HCT116 (cell line): Measurements from ENCODE around the gene PASD1. TPM values are rescaled to one million over a fixed set of nuclear protein-coding genes. Genes with fewer than 3 reads are reported as not detected.

Experiments used
- ATAC-seq: fragments of 200-7000 bp; cut with Tn5 transposase; 2 replicates; pipeline ENCODE4 v1.9.1; 2020; ENCODE audit warnings: mild to moderate bottlenecking, moderate library complexity
- BruUV-seq: library from RNA; stranded (reverse); fragments of 400-500 nt; replicated peaks from 2 replicates; lab custom pipeline; 2021; lab: Mats Ljungman, UMichigan
- CTCF ChIA-PET: fragments of 300-600 bp; sonication (Branson Sonifier 250); formaldehyde crosslinking; loops from one replicate; lab custom pipeline; 2021; ENCODE audit warnings: antibody characterized with exemption; lab: Charles Lee
- POLR2A ChIA-PET: fragments of 300-600, 350-600 bp; sonication (Branson Sonifier 250); formaldehyde crosslinking; loops from one replicate; lab custom pipeline; 2021; ENCODE audit warnings: antibody characterized with exemption; lab: Charles Lee
- RAD21 ChIA-PET, 2 experiments: fragments of 300-600 bp; sonication (Branson Sonifier 250); formaldehyde crosslinking; loops; one replicate each; lab custom pipeline; 2023; ENCODE audit warnings: low total read pairs in 2 of 2; ENCODE audit not compliant: uncharacterized antibody in 2 of 2, unreplicated experiment in 2 of 2, low non-redundant PET in 1 of 2; lab: Charles Lee
- DNase-seq: peaks from one replicate; pipeline ENCODE4 v3.0.0-alpha.2; 2010; ENCODE audit warnings: low read depth, low spot score
- H2AFZ ChIP-seq: fragments of 200-600 bp; shearing (Covaris generic), sonication (generic); 2 replicates; pipeline ENCODE4 v1.6.1; 2017; ENCODE audit warnings: low read depth, mixed run types, mixed read lengths, antibody characterized with exemption, low read length; ENCODE audit not compliant: poor library complexity, severe bottlenecking
- H3K27ac ChIP-seq: 2 replicates; pipeline ENCODE4 v1.5.1; 2012; ENCODE audit warnings: low read depth, low read length
- H3K27me3 ChIP-seq: fragments of 200-600 bp; sonication (generic); 2 replicates; pipeline ENCODE4 v1.6.1; 2016; ENCODE audit warnings: mixed run types, low read length, mixed read lengths; ENCODE audit not compliant: insufficient read depth
- H3K36me3 ChIP-seq, 2 experiments: fragments of 200-500 bp in 1 of 2; fragments of 200-600 bp in 1 of 2; sonication (Bioruptor generic) in 1 of 2; sonication (generic) in 1 of 2; 2 replicates each; pipeline versions ENCODE4 v1.5.1 to v1.6.1; 2014 to 2016; ENCODE audit warnings: low read length in 2 of 2, inconsistent platforms in 1 of 2, mixed read lengths in 1 of 2, mixed run types in 1 of 2; ENCODE audit not compliant: insufficient read depth in 2 of 2, control insufficient read depth in 1 of 2
- H3K4me1 ChIP-seq, 2 experiments: fragments of 200-600 bp in 1 of 2; sonication (generic) in 1 of 2; 2 replicates each; pipeline versions ENCODE4 v1.5.1 to v1.6.1; 2012 to 2017; ENCODE audit warnings: low read length in 2 of 2, inconsistent platforms in 1 of 2, mild to moderate bottlenecking in 1 of 2, mixed read lengths in 1 of 2, mixed run types in 1 of 2, moderate library complexity in 1 of 2; ENCODE audit not compliant: insufficient read depth in 2 of 2, control insufficient read depth in 1 of 2
- H3K4me2 ChIP-seq: fragments of 200-600 bp; sonication (generic); 2 replicates; pipeline ENCODE4 v1.6.1; 2017; ENCODE audit warnings: mixed run types, low read length, mixed read lengths
- H3K4me3 ChIP-seq, 2 experiments: fragments of 200-600 bp in 1 of 2; sonication (generic) in 1 of 2; replicated peaks in 1 of 2; 2 replicates each; pipeline ENCODE4 v1.5.1; 2011 to 2016; ENCODE audit warnings: low read length in 2 of 2, control low read depth in 1 of 2, low read depth in 1 of 2, mild to moderate bottlenecking in 1 of 2, mixed read lengths in 1 of 2, mixed run types in 1 of 2
- H3K79me2 ChIP-seq: fragments of 200-600 bp; sonication (generic); 2 replicates; pipeline ENCODE4 v1.6.1; 2017; ENCODE audit warnings: mild to moderate bottlenecking, mixed run types, low read length, moderate library complexity, mixed read lengths; ENCODE audit not compliant: insufficient read depth
- H3K9ac ChIP-seq: fragments of 200-600 bp; sonication (generic); 2 replicates; pipeline ENCODE4 v1.6.1; 2016; ENCODE audit warnings: low read length, mixed read lengths
- H3K9me2 ChIP-seq: fragments of 200-600 bp; sonication (generic), shearing (Covaris generic); 2 replicates; pipeline ENCODE4 v1.6.1; 2017; ENCODE audit warnings: mixed run types, mild to moderate bottlenecking, moderate library complexity; ENCODE audit not compliant: insufficient read depth
- H3K9me3 ChIP-seq, 2 experiments: fragments of 200-500 bp in 1 of 2; fragments of 200-600 bp in 1 of 2; sonication (Bioruptor generic) in 1 of 2; sonication (generic) in 1 of 2; 2 replicates each; pipeline ENCODE4 v1.6.1; 2014 to 2017; ENCODE audit warnings: low read length in 2 of 2, mixed read lengths in 2 of 2, inconsistent platforms in 1 of 2, low read depth in 1 of 2, mild to moderate bottlenecking in 1 of 2, mixed run types in 1 of 2, moderate library complexity in 1 of 2; ENCODE audit not compliant: control insufficient read depth in 1 of 2, insufficient read depth in 1 of 2
- H4K20me1 ChIP-seq: fragments of 200-600 bp; sonication (generic), shearing (Covaris generic); 2 replicates; pipeline ENCODE4 v1.6.1; 2017; ENCODE audit warnings: mixed run types, mild to moderate bottlenecking, moderate library complexity; ENCODE audit not compliant: insufficient read depth
- CBX3 ChIP-seq: IDR thresholded peaks from 2 replicates; pipeline ENCODE4 v1.6.1; 2012; ENCODE audit warnings: low read depth
- EGR1 ChIP-seq: IDR thresholded peaks from 2 replicates; pipeline ENCODE4 v1.6.1; 2012; ENCODE audit warnings: low read depth
- ELF1 ChIP-seq: IDR thresholded peaks from 2 replicates; pipeline ENCODE4 v1.6.1; 2012; ENCODE audit warnings: low read depth, borderline replicate concordance
- EZH2 ChIP-seq: fragments of 200-600 bp; sonication (generic); IDR thresholded peaks from 2 replicates; pipeline ENCODE4 v1.6.1; 2017; ENCODE audit warnings: antibody characterized with exemption, mixed run types
- EZH2phosphoT487 ChIP-seq: fragments of 200-600 bp; IDR thresholded peaks from 2 replicates; pipeline ENCODE4 v1.6.1; 2018; ENCODE audit warnings: antibody characterized with exemption, borderline replicate concordance
- JUND ChIP-seq: IDR thresholded peaks from 2 replicates; pipeline ENCODE4 v1.6.1; 2012
- POLR2A ChIP-seq: IDR thresholded peaks from 2 replicates; pipeline ENCODE4 v1.7.0; 2011; ENCODE audit warnings: borderline replicate concordance; ENCODE audit not compliant: insufficient read depth, insufficient read length; ENCODE audit errors: extremely low read depth
- RAD21 ChIP-seq: IDR thresholded peaks from 2 replicates; pipeline ENCODE4 v1.6.1; 2012; ENCODE audit warnings: low read depth, mild to moderate bottlenecking
- REST ChIP-seq: IDR thresholded peaks from 2 replicates; pipeline ENCODE4 v1.6.1; 2012; ENCODE audit warnings: low read depth
- SP1 ChIP-seq: IDR thresholded peaks from 2 replicates; pipeline ENCODE4 v1.6.1; 2012; ENCODE audit warnings: low read depth
- SRF ChIP-seq: IDR thresholded peaks from 2 replicates; pipeline ENCODE4 v1.6.1; 2012; ENCODE audit warnings: low read depth
- TCF7L2 ChIP-seq: IDR thresholded peaks from 2 replicates; pipeline ENCODE4 v1.7.0; 2011; ENCODE audit warnings: borderline replicate concordance, inconsistent platforms; ENCODE audit not compliant: insufficient read depth, insufficient read length; ENCODE audit errors: extremely low read depth
- YY1 ChIP-seq: IDR thresholded peaks from 2 replicates; pipeline ENCODE4 v1.6.1; 2011; ENCODE audit warnings: low read length, low read depth, moderate library complexity, mild to moderate bottlenecking; ENCODE audit not compliant: insufficient replicate concordance; ENCODE audit errors: extremely low read depth
- ZBTB33 ChIP-seq: IDR thresholded peaks from 2 replicates; pipeline ENCODE4 v1.6.1; 2011; ENCODE audit warnings: mild to moderate bottlenecking, low read length, moderate library complexity; ENCODE audit not compliant: insufficient replicate concordance; ENCODE audit errors: extremely low read depth
- ZNF274 ChIP-seq: fragments of 200-500 bp; sonication (Bioruptor generic); IDR thresholded peaks from 2 replicates; pipeline ENCODE4 v1.6.1; 2014; ENCODE audit warnings: mild to moderate bottlenecking, low read depth, low read length, inconsistent platforms
- intact Hi-C: fragments of 100-400 bp; cut with micrococcal nuclease; formaldehyde crosslinking; loops from 2 replicates; pipeline ENCODE4 v1.10.0; 2022
- total RNA-seq: library from RNA; stranded (reverse); gene quantifications from one replicate; pipeline ENCODE4 v1.2.1, GENCODE V29; 2021; ENCODE audit not compliant: unreplicated experiment
- TF ChIP-seq, protein P1 (sequence below), 3 experiments: fragments of 200-600 bp in 1 of 3; sonication (generic) in 1 of 3; IDR thresholded peaks in 2 of 3; conservative IDR thresholded peaks in 1 of 3; 2 replicates each; pipeline ENCODE4 v1.5.1; 2012 to 2017; ENCODE audit warnings: low read depth in 2 of 3, low read length in 2 of 3, antibody characterized with exemption in 1 of 3, borderline replicate concordance in 1 of 3, control low read depth in 1 of 3, mild to moderate bottlenecking in 1 of 3, mixed read lengths in 1 of 3, mixed run types in 1 of 3, moderate library complexity in 1 of 3; ENCODE audit not compliant: insufficient read depth in 1 of 3

The PASD1 gene
- total RNA-seq, 1 experiment from 2014 or later: not detected

DNA sequence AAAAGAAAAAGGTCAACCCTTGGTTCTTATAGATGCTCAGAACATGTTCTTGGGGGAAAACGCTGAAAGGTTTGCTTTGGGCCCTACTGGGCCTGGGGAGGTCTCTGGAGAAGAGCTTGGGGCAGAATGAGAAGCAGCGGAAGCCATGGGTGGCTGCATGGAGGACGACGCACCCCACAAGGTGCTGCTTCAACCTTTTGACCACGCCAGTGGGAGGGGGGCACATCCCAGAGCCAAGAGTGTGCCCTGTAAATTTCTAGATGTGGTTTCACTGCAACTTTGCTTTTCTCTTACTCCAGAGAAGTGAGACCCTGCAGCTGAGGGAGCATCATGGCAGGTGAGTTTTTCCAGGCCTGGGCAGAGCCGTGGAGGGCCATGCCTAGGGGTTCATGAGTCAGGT is 135.0 kb downstream of the PASD1 start:
- DNase-seq: no peak
- no peaks in the 10 kb centered on the region for H3K9me3 ChIP-seq
- no peaks in the 10 kb centered on the region for H3K79me2 ChIP-seq
- CTCF ChIA-PET: no interaction called here
- no peaks in the 10 kb centered on the region for H3K9me2 ChIP-seq
- H4K20me1 ChIP-seq: no peaks in the 10 kb centered on the region
- no peaks in the 10 kb centered on the region for H3K36me3 ChIP-seq
- H3K9ac ChIP-seq: no peak overlapping the region
- no peak for TF ChIP-seq ELF1
- no peak for TF ChIP-seq ZBTB33
- no peak for TF ChIP-seq ZNF274
- TF ChIP-seq, protein P1, sequence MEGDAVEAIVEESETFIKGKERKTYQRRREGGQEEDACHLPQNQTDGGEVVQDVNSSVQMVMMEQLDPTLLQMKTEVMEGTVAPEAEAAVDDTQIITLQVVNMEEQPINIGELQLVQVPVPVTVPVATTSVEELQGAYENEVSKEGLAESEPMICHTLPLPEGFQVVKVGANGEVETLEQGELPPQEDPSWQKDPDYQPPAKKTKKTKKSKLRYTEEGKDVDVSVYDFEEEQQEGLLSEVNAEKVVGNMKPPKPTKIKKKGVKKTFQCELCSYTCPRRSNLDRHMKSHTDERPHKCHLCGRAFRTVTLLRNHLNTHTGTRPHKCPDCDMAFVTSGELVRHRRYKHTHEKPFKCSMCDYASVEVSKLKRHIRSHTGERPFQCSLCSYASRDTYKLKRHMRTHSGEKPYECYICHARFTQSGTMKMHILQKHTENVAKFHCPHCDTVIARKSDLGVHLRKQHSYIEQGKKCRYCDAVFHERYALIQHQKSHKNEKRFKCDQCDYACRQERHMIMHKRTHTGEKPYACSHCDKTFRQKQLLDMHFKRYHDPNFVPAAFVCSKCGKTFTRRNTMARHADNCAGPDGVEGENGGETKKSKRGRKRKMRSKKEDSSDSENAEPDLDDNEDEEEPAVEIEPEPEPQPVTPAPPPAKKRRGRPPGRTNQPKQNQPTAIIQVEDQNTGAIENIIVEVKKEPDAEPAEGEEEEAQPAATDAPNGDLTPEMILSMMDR (IDR thresholded peaks at IDR 0.05 in 2 of 3, conservative IDR thresholded peaks at IDR 0.05 in 1 of 3; ENCODE audit: borderline replicate concordance in 1 of 3, insufficient read depth in 1 of 3, low read depth in 2 of 3, low read length in 2 of 3): no peak
- no peak for TF ChIP-seq SP1
- TF ChIP-seq EZH2phosphoT487: no peak
- TF ChIP-seq SRF: no peak
- TF ChIP-seq REST: no peak
- no peak for TF ChIP-seq RAD21
- no peak for TF ChIP-seq YY1
- no peak for TF ChIP-seq JUND
- no peak for TF ChIP-seq TCF7L2
- TF ChIP-seq EZH2: no peak
- no peak for TF ChIP-seq EGR1
- TF ChIP-seq POLR2A: no peak
- TF ChIP-seq CBX3: no peak
- H3K4me3 ChIP-seq: no peak overlapping the region
- no peak overlapping the region for H2AFZ ChIP-seq
- no peaks in the 10 kb centered on the region for H3K27me3 ChIP-seq
- H3K4me2 ChIP-seq: no peak overlapping the region
- RAD21 ChIA-PET: no interaction called here
- intact Hi-C loops: no loop called here
- POLR2A ChIA-PET: no interaction called here
- no TSS peak for BruUV-seq
- no peak for ATAC-seq
- no peaks in the 10 kb centered on the region for H3K4me1 ChIP-seq
- no peak overlapping the region for H3K27ac ChIP-seq
